ENCODE results near the gene MXI1.
"Not testable (repeated sequence)": the region's sequence is repeated elsewhere in the genome, so short reads cannot be mapped to it uniquely, and the experiment has no call there.

MXI1 gene

DNA sequence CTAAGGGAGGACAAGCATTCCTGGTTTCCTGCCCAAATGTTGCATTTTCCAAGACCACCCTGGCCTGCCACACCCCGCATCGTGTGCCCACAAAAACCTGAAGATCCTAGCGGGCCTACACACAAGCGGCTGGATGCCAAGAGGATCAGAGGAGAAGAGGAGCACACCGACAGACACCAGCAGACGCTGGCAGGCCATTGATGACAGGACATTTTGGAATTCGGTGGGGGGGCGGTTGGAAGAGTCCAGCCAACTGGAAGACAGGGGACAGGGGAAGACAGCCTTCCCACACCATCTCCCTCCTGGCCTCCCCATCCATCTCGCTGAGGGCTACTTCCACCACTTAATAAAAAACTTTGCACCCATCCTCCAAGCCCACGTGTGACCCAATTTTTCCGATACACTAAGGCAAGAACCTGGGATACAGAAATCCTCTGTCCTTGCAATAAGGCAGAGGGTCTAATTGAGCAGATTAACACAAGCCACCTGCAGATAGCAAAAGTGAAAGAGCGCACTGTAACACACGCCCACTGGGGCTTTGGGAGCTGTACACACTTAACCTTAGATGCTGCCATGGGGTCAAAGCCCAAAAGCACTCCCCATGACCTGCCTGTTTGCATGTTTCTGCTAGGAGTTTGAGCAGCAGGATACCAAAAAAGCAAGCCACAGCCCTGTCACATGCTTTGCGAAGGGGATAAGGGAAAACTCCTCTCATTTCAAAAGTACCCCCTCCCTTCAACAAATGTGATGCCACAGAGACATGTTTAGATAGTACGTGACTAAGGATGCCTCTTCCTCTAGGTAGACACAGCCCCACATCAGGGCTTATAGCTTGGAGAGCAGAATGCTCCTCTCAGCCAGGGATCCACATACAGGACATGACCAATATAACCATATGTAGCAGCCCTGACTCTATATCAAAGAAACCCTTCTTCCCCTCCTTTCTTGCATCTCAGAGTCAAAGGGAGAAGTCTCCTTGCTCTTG, 110.8 kb downstream of the MXI1 start:
- no peak for DNase-seq (ENCODE audit: low read depth in 2 of 2)

DNA sequence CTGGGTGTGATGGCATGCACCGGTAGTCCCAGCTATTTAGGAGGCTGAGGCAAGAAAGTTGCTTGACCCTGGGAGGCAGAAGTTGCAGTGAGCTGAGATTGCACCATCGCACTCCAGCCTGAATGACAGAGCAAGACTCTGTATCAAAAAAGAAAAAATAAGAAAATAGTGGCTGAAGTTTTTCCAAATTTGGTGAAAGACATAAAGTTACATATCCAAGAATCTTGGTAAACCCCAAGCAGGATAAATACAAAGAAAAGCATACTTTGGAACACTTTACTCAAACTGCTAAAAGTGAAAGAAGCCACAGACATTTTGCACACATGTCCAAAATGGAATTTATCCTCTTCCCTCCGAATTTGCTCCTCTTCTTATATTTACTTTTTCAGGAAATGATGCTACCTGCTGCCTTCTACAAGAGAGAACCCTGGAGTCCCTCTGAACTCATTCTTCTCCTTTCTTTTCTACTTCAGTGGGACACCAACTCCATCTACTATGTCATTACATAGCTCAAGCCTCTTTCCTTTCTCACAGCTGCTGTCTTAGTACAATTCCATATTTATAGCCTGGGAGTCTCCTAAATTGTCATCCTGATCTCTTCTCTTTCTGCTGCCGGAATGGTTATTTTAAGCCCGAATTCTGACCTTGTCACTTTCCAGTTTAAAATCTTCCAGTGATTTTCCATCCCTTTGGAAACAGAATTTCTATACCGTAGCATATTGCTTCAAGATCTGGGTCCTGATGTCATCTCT, 114.6 kb downstream of the MXI1 start:
- DNase-seq (ENCODE audit: low read depth in 2 of 2) = no peak

DNA sequence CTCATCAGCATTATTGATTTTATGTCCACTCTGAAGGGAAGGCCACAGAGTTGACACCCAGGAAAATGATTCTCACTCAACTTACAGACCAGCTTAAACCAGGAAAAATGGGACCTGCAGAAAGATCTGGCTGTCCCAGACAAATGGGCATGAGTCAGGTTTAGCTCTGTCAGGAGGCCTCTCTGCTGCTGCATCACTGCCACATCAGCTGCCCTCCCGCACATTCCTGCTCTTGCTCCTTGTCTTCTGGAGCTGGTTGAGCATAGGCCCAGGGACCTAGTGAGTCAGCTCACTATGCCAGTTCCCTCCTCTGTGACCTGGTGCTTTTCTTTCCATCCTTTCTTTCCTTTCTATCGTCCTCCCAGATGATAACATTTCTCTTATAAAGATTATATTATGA, 116.1 kb downstream of the MXI1 start:
- DNase-seq (ENCODE audit: low read depth in 2 of 2) = peak; percentile 36 to 40

DNA sequence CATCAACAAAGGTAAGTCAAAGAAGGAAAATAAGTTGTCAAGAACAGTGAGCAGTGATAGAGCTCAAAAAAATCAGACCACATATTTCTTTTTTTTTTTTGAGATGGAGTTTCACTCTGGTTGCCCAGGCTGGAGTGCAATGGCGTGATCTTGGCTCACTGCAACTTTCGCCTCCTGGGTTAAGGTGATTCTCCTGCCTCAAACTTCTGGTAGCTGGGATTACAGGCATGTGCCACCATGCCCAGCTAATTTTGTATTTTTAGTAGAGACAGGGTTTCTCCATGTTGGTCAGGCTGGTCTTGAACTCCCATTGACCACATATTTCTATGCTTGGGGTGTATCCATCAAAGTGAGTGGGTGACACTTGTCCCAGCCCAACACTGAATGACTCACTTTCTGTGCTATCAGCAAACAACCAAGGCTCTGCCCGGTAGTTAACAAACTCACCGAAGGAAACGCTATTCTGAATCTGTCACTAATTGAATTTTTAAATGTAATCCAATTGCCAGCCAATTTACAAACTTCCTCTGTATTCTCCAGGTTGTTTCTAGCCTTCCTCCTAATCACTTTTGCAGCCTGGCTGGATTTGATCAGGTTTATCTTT, 116.9 kb downstream of the MXI1 start:
- DNase-seq (ENCODE audit: low read depth in 2 of 2) = no peak

DNA sequence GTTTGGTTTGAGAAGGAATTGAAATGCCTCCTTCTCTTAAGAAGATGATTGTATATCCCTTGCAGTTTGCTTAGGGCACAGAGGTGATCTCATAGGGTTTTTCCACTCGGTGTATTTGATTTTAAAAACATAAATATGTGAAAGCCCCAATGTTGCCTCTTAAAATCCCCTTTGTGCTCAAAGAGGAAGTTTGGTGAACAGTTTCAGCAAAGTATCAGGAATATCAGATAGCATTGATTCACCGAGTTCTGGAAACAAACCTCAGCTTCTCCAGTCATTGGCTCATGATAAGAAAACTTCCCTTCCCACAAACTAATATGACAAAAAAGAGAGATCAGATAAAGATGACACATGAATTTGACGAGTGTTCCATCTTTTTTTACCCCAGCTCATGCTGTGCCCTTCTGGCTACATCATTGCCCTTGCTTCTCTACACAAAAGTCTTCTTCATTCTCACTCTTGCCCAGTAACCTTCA, 117.4 kb downstream of the MXI1 start:
- DNase-seq (ENCODE audit: low read depth in 2 of 2) = no peak

DNA sequence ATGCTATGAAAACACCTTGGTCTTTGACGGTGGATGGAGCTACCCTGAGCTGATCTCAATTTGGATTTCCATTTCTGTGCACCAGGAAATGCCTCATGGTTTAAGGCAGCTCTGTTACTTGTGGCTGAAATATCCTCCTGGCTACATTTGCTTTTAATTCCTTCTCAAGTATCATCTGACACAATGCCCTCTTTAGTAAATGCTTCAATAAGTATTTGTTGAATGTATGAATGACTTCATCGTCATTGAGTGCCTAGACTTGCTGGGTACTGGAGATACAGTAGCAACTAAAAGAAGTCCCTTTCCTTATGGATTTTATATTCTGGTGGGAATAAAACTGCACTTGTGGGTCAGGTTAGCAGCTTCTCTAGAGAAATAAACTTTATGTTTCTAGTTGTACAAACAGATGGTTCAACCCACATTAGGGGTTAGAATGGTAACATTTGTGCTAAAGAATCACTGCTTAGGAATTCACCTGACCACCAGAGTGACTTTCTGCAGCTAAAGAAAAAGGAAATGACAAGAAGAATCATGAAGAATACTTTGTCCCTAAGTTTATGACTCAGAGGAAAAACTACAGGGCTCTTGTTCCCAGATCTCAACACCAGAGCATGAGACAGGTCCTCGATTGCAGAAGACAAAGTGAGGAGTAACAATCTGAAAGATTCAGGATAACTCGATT, 119.1 kb downstream of the MXI1 start:
- DNase-seq (ENCODE audit: low read depth in 2 of 2) = peak; percentile 39 to 59

DNA sequence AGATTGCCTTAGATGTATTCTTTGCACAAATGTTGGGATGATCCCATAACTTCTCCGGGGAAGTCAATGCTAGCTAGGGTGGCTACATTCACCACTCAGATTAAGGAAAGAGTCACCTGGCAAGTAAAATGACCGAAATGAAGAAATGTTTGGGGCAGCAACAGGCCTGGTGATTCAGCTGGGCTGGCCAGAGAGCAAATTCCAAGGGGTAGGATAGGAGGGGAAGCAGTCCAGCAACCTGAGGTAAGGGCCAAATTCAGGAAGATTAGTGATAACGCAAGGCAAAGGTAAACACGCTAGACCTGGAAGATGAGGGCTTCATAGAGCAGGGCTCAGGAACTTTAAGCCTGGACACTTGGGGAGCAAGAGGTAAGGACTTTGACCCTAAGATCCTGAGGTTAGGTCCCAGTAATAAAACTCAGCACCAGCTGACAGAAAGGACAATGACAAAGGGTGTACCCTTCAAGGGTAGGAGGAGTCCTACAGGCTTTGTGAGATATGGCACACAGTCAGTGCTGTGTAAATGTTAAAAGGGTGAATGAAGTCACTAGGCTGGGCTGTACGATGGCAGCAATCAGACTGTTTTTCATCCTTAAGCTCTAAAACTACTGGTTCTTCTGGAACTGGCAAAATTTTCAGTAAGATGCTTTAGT, 120.0 kb downstream of the MXI1 start:
- no peak for DNase-seq (ENCODE audit: low read depth in 2 of 2)

DNA sequence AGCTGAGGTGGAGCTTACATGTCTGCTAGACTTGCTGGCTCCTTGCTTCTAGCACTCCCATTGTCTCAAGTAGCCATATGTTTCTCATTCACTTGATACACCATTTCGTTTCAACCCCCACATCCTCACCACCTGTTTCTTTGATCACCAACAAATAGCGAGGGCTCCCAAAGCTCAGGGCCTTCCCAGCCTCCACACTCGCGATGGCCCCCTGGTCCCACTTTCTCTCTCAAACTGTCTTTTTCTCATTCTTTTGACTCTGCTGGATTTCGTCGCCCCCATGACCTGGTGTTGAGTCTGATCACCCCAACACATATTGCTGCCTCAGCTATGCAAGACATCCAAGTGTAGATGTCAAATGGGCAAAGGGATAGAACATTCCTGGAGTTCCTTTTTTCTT, 123.3 kb downstream of the MXI1 start:
- DNase-seq (ENCODE audit: low read depth in 2 of 2) = no peak

DNA sequence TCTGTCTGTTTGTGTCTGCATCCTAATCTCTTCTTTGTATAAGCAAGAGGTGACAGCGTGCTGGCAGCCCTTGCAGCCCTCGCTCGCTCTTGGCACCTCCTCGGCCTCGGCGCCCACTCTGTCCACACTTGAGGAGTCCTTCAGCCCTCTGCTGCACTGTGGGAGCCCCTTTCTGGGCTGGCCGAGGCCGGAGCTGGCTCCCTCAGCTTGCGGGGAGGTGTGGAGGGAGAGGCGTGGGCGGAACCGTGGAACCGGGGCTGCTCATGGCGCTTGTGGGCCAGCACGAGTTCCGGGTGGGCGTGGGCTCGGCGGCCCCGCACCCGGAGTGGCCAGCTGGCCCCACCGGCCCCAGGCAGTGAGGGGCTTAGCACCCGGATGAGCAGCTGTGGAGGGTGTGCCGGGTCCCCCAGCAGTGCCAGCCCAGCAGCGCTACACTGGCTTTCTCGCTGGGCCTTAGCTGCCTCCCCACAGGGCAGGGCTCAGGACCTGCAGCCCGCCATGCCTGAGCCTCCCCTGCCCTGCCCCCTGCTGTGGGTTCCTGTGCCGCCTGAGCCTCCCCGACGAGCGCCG, 123.9 kb downstream of the MXI1 start:
- not testable (repeated sequence) for DNase-seq (ENCODE audit: low read depth in 2 of 2)

DNA sequence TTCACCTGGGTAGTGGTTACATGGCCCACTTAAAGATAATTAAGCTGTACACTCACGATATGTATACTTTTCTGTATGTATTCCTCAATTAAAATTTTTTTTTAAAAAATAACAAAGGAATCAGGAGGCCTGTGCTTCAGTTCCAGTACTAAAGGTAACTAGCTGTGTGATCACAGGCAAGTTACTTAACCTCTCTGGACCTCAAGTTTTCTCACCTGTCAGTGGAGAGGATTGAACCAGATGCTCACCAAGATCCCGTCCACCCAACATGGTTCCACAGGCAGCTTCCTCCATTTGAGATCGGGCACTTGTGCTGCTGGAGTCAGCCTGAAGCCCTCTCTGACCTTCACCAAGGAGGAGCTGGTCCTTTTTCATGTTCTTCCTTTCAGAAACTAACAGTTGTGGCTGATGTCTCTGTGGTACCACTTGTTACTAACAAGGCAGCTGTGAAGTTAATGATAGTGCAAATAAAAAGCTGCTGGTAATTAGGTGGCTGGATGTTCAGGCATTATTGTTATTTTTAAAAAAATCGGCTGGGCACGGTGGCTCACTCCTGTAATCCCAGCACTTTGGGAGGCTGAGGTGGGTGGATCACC, 126.8 kb downstream of the MXI1 start:
- DNase-seq (ENCODE audit: low read depth in 2 of 2) = no peak

DNA sequence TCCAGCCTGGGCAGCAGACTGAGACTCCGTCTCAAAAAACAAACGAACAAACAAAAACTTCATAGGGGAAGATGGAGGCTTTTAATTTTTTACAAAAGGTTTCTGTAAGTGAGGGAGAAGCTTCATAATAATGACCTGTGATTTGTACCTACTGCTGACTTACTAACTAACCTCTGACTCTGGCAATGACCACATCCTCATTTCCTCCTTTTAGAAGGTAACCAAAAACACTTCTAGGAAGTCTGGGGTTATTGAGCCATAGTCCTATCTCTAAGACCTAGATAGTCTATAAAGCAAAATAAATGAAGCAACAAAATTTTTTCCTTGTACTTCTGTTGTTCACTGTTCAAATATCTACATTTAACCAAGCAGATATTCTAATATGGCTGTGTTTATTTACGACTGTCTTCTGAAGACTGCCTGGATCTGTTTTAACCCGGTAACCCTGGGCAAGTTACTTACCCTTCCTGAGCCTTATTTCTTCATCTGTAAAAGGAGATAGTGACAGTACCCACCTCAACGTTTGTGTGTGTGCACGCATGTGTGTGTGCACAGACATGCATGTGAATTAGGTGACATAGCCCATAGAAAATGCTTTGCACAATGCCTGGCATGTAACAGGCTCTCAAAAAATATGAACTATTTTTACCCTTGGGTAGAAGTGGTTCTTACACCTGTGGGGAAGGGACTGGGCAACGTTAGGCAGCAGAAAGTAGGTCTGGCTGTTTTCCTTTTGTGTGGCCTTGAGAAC, 128.1 kb downstream of the MXI1 start:
- DNase-seq (ENCODE audit: low read depth in 2 of 2) = no peak

DNA sequence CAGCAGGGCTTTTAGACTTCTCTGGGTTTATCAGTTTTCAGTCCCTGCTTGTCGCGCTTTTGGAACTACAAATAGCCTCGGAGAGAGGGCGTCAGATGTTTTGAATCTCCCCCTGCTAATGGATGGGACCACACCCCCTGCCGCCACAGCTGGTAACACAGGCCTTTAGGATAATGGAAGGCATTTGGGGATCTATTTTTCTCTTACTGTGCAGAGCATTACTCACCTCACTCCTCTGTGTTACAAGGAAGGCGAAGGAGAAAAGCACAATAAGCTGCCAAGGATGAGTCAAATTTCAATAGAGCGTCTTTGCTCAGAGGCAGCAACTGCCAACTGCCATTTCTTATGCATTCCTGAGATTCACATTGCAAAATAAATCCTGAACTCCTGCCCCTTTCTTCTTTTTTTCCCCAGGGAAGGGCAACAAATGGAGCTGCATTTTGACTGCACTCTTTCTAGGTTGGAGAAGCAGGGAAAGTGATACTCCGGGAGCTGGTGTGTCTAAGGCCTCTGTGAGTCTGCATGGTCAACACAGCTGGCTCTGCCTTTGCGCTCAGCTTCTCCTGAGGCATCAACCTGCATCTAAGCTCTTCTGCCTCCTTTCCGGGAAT, 128.8 kb downstream of the MXI1 start:
- peak; percentile 96 for DNase-seq (ENCODE audit: low read depth in 2 of 2)
